Measurements from ENCODE around the gene LIMS4. TPM values are rescaled to one million over a fixed set of nuclear protein-coding genes. Genes with fewer than 3 reads are reported as not detected.
"Not testable (repeated sequence)": the region's sequence is repeated elsewhere in the genome, so short reads cannot be mapped to it uniquely, and the experiment has no call there.

LIMS4 gene, protein sequence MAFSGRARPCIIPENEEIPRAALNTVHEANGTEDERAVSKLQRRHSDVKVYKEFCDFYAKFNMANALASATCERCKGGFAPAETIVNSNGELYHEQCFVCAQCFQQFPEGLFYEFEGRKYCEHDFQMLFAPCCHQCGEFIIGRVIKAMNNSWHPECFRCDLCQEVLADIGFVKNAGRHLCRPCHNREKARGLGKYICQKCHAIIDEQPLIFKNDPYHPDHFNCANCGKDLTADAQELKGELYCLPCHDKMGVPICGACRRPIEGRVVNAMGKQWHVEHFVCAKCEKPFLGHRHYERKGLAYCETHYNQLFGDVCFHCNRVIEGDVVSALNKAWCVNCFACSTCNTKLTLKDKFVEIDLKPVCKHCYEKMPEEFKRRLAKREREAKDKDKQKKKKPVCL
- total RNA-seq, result 40.1 and 53.6 TPM in 2 replicates

DNA sequence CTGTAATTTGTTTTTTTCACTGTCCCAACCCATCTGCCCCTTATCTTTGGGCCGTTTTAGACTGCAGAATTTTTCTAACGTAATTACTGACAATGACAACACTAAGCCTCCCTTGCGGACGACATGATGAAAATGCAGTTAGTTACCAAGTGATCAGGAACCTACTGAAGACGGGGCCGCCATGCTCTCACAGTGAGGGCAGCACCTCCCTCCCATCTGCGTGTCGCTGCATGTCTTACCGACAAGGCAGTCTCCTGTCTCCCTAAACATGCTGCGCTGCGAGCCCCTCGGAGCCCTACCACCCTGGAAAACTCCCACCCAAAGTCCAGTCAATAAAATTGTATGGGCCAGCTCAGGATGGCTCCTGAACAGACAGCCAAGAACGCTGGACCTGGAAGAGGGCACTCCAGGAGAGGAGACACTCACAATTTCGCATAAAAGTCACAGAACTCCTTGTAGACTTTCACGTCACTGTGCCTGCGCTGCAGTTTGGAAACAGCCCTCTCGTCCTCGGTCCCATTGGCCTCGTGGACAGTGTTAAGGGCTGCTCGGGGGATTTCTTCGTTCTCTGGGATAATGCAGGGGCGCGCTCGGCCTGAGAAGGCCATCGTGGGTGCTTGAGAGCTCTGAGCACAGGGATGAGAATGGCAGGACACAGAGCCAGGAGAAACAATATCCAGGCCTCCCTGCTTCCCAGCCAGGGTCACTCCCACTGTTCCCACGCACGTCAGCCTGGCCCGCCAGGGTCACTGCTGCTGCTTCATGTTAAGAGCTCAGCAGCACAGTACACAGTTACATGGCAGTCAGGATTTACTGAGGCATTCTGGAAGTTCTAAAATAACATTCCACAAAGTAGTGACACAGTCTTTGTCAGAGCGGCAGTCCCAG is at the start of gene LIMS4:
Gene LIMS4, minus strand, starts transcription at position 646 of the 888 bp plus-strand sequence. Its CDS starts 38 bp downstream, at position 608.
- DNase-seq, result not testable (repeated sequence)

- DNase-seq, result not testable (repeated sequence)
These were observed 27.2 kb upstream of the LIMS4 start for GRCh38 chr2:110499755-110500377.

GRCh38 chr2:110496027-110496426 is 23.4 kb upstream of the LIMS4 start:
- DNase-seq, result not testable (repeated sequence)

DNA sequence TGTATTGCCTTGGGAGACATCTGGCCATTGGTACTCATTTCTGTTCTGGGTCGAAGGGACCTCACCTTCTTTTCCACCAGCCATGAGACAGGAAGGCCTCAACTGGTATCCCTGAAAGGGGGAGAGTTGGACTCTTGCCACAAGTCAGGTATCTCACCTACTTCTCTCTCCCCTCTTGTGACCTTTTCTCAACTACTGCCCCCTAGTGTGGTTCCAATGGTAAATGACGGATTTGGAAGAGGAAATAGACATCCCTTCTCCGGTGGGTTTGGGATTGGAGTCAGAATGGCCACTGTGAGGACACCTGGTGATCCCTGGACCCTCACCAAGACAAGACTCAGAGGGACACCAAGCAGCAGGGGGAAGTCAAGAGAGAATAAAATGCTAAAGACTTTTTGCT is 21.9 kb upstream of the LIMS4 start:
- DNase-seq, result not testable (repeated sequence)

GRCh38 chr2:110488991-110489390 is 16.4 kb upstream of the LIMS4 start:
- DNase-seq, result not testable (repeated sequence)

DNA sequence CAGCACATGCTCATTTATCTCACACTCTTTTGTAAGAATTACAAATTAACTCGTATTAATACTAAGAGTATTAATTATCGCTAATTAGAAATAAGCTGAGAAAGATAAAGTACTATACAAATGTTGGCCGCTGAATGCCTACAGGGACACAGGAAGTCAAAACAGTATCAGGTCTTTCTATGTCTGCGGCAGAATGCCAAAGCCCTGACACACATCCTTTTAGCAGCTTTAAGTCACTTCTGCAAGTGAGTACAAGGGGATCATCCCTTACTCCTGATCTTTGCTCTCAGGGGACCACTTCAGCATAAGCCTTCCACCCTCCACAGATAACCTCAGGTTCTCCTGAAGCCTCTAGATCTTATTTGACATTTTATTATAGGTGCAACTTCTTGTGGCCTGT is 10.1 kb upstream of the LIMS4 start:
- DNase-seq, result not testable (repeated sequence)

- DNase-seq, result not testable (repeated sequence)
These were observed 8.6 kb upstream of the LIMS4 start for GRCh38 chr2:110481200-110481599.

GRCh38 chr2:110480084-110480483 is 7.5 kb upstream of the LIMS4 start:
- DNase-seq, result not testable (repeated sequence)

DNA sequence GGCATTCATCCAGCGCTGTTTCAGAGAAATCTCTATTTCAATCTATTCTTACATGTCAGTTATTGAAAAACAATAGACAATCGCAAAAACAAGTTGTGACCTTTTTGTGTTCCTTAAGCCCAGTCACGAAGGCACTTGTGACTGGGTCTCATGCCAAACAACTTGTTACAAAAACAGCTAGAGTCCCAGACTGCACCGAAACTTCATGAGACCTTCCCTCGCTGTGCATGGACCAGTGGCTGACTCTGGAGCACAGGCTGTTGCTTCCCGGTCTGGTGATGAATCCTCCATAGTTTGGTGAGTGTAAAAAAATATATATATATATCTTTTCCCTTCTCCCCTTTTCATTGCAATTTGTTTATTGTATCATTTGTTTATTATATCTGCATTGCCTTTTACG is 4.8 kb upstream of the LIMS4 start:
- DNase-seq, result not testable (repeated sequence)

- DNase-seq, result not testable (repeated sequence)
These were observed 4.3 kb upstream of the LIMS4 start for GRCh38 chr2:110476952-110477351.

DNA sequence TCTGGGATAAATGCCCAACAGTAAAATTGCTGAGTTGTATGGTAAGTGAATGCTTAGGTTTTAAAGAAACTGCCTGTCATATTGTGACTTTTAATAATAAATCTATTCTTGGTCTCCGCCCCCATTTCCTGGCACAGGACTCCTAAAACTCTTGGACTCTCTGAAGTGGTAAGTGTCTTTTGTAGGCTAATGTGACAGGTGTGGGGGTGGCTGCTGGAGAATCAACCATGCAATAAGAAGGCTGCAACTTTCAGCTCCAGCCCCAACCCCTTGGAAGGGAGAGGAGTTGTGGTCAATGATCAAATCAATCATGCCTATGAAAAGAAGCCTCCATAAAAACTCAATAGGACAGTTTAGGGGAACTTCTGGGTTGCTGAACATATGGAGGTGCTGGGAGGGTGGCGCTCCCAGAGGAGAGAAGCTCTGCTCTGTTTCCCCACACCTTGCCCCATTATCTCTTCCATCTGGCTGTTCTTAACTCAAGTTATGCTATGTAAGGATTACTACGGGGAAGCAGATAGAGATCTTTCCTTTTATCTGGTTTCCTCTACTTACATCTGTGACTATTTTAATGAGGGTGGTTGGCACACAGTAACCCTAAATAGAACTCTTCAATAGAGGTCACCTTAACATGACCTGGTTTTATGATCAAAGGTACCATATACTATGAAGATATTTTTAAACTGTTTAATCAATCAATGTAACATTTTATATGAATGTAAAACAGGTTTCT is 3.2 kb upstream of the LIMS4 start:
- not testable (repeated sequence) for DNase-seq

DNA sequence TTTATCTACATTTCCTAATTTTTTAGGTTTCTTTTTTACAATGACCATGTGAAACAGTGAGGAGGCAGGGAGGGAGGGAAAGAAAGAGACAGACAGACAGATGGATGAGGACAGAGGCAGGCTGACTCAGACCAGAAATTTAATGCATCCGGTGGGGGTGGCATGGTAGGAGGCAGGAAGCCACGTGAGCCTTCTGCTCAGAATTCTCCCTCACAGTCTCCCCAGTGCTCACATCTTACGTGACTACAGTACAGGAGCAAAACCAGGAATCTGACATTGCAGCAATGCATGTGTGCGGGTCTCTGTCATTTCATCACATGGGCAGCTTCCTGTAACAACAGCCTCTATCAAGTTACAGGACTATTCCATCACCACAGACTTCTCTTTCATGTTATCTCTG is 2.3 kb upstream of the LIMS4 start:
- not testable (repeated sequence) for DNase-seq

DNA sequence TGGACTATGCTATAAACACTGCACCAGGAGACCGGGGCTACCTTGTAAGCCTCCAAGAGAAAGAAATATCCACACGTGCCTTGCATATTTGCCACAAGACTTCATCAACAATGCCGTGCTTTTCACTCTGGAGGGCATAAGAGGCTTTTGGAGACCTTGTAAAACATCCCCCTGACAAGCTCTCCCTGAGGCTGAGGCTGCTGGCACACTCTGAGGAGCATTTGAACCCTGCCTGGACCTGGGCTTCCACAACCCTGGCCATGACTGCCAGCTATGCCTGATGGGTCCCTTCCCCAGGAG is 393 bp upstream of the LIMS4 start:
- not testable (repeated sequence) for DNase-seq

- DNase-seq, result not testable (repeated sequence)
These were observed 3.7 kb downstream of the LIMS4 start for GRCh38 chr2:110468921-110469320.

DNA sequence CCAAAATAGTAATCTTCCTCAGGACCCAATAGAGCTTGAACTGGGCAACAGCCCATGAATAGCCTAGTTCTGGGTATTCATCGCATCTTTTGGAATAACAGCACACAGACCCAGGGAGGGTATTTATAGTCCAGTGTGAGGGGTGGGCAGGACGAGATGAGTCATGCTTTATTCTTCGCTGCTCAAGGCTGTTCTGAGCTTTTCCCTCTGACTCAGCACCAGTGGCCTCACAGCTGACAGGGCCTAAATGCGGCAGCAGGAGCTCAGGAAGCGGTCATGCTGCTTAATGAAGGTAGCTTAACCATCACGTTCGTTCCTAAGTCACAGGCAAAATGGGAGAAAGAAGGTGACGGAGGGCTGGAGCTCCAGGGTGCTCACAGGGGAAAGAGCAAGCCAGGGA is 7.3 kb downstream of the LIMS4 start:
- not testable (repeated sequence) for DNase-seq

- not testable (repeated sequence) for DNase-seq
These were observed 10.2 kb downstream of the LIMS4 start for GRCh38 chr2:110462458-110462857.

- not testable (repeated sequence) for DNase-seq
These were observed 12.3 kb downstream of the LIMS4 start for GRCh38 chr2:110460318-110460717.

GRCh38 chr2:110457214-110457590 is 15.4 kb downstream of the LIMS4 start:
- not testable (repeated sequence) for DNase-seq

GRCh38 chr2:110456291-110457213 is 16.1 kb downstream of the LIMS4 start:
- DNase-seq, result not testable (repeated sequence)

DNA sequence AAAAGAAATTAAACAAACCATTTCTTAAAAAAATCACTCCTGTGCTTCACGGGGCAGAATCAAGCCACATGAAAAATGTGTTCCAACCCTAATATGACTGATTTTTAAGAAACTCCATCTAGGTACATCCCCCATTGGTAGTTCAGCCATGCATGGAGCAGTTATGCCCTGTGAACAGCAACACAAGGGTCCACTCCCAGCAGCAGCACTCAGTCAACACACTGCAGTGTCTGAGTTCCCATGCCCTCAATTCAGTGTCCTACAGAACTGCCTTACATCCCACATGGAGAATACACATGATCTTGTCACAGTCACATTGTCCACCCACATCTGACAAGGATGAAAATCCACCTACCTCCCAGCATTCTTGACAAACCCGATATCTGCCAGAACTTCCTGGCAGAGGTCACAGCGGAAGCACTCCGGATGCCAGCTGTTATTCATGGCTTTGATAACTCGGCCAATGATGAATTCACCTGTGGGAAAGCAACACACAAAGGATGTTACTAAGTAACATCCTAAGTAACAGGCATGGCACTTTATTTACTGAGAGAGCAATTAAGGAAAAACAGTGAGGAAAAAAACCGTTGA is 17.4 kb downstream of the LIMS4 start:
- DNase-seq, result not testable (repeated sequence)

GRCh38 chr2:110450951-110451350 is 21.7 kb downstream of the LIMS4 start:
- not testable (repeated sequence) for DNase-seq
